ENCODE data around the gene TPRG1. TPM values are rescaled to one million over a fixed set of nuclear protein-coding genes. Genes with fewer than 3 reads are reported as not detected.

Gene TPRG1
- total RNA-seq, 1 donor from 2014 or later = 11.6 TPM

GRCh38 chr3:189227249-189227648 lies 55.5 kb downstream of the TPRG1 start:
- no peaks in the 10 kb centered on the region for H3K9me3 Mint-ChIP-seq
- H3K4me3 Mint-ChIP-seq = no peak overlapping the region
- peaks cover 4% of the 10 kb centered on the region for H3K27me3 Mint-ChIP-seq
- no peak for TF ChIP-seq CTCF (conservative IDR thresholded peaks at IDR 0.05)
- peaks cover 15% of the 10 kb centered on the region for H3K4me1 Mint-ChIP-seq (ENCODE audit: unreplicated experiment)
- DNase-seq (ENCODE audit: extremely low spot score, unreplicated experiment) = no peak
- no peak overlapping the region for H3K27ac Mint-ChIP-seq
- no peaks in the 10 kb centered on the region for H3K36me3 Mint-ChIP-seq

DNA sequence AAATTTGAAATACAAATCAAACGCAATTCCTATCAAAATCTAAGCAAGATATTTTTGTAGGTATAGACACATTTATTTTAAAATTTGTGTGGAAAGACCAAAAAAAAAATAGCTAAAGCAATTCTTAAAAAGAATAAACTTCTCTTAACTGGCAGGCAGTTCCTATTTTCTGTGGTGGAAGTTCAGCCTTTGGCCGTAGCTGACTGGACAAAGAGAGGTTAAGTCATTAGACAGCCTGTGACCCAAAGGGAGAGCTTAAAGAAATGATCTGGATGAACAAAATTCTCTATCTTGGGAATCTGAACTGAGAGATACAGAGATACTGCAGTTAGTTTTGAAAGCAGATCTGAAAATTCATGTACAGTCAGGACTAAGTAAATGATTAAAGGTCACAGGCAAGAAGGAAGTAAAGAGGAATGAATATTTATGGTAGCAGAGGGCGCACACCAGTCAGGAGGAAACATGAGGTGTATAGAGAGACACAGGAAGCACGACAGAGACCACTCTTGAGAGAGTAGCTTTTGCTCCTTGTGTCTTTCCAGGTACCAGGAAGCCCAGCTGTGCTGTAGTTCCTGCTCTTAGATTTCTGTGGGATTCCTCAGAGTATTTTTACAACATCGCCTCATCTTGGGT lies 57.5 kb downstream of the TPRG1 start:
- H3K4me3 Mint-ChIP-seq = no peak overlapping the region
- DNase-seq (ENCODE audit: extremely low spot score, unreplicated experiment) = no peak
- H3K4me1 Mint-ChIP-seq (ENCODE audit: unreplicated experiment) = peaks cover 4% of the 10 kb centered on the region
- H3K27ac Mint-ChIP-seq = no peak overlapping the region
- H3K9me3 Mint-ChIP-seq = no peaks in the 10 kb centered on the region
- no peak for TF ChIP-seq CTCF (conservative IDR thresholded peaks at IDR 0.05)
- H3K36me3 Mint-ChIP-seq = no peaks in the 10 kb centered on the region
- H3K27me3 Mint-ChIP-seq = peaks cover 4% of the 10 kb centered on the region

DNA sequence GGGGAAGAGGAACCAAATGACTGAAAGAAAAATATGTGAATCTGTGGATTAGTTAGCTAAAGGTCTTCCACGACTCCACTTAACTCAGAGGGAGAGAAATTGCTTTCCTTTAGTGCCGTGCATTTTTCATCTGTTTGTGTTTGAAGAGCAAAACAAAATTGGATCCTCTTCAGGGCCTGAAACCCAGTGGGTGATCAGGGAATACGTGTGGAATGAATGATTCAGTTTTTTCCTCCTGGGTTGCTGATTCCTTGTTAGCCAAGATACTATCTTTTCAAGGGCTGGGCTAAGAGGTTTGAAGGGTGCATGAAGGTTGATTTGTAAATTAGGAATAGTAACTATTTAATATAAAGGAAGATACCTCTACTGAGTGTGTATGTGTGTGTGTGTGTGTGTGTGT lies 61.0 kb downstream of the TPRG1 start:
- DNase-seq (ENCODE audit: extremely low spot score, unreplicated experiment) = no peak
- Mint-ChIP-seq H3K27me3 (peaks cover 16% of the 10 kb centered on the region), H3K4me1 (ENCODE audit: unreplicated experiment) (peaks cover 4% of the 10 kb centered on the region), H3K4me3 (no peak overlapping the region), H3K36me3 (no peaks in the 10 kb centered on the region), H3K9me3 (no peaks in the 10 kb centered on the region), H3K27ac (no peak overlapping the region)
- TF ChIP-seq CTCF (conservative IDR thresholded peaks at IDR 0.05) = no peak

- H3K4me3 Mint-ChIP-seq = no peak overlapping the region
- H3K27ac Mint-ChIP-seq = no peak overlapping the region
- H3K9me3 Mint-ChIP-seq = no peaks in the 10 kb centered on the region
- H3K27me3 Mint-ChIP-seq = peaks cover 16% of the 10 kb centered on the region
- no peaks in the 10 kb centered on the region for H3K36me3 Mint-ChIP-seq
- TF ChIP-seq CTCF (conservative IDR thresholded peaks at IDR 0.05) = peak; percentile 83
- H3K4me1 Mint-ChIP-seq (ENCODE audit: unreplicated experiment) = peaks cover 4% of the 10 kb centered on the region
- DNase-seq (ENCODE audit: extremely low spot score, unreplicated experiment) = no peak
These were observed 61.6 kb downstream of the TPRG1 start for GRCh38 chr3:189233225-189233858.

DNA sequence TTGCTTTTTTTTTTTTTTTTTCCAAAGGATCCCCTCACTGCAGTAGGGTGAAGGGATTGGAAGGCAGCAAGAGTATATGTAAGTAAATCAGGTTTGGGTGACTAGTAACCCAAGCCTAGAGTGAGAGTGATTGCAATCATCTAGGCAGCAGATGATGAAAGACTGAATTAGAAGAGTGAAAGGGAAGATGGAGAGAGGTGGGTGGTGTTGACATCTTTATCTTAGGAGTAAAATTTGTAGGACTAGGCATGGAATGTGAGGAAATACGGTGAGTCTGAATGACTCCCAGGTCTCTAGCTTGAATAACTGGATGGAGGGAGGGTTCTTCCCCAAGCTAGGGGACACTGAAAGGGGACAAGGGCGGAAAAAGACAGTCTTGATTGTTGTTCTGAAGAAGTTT lies 63.4 kb downstream of the TPRG1 start:
- H3K9me3 Mint-ChIP-seq = peaks cover 6% of the 10 kb centered on the region
- no peaks in the 10 kb centered on the region for H3K36me3 Mint-ChIP-seq
- no peak overlapping the region for H3K27ac Mint-ChIP-seq
- no peak for DNase-seq (ENCODE audit: extremely low spot score, unreplicated experiment)
- H3K27me3 Mint-ChIP-seq = peaks cover 16% of the 10 kb centered on the region
- no peaks in the 10 kb centered on the region for H3K4me1 Mint-ChIP-seq (ENCODE audit: unreplicated experiment)
- TF ChIP-seq CTCF (conservative IDR thresholded peaks at IDR 0.05) = no peak
- H3K4me3 Mint-ChIP-seq = no peak overlapping the region
